ENCODE measurements around the gene TMEM44.
"Not testable (repeated sequence)": the region's sequence is repeated elsewhere in the genome, so short reads cannot be mapped to it uniquely, and the experiment has no call there.

TMEM44 gene

GRCh38 chr3:194549853-194550252 lies 83.4 kb downstream of the TMEM44 start:
- no peak for TF ChIP-seq CTCF (IDR thresholded peaks at IDR 0.05; ENCODE audit: extremely low read depth, missing control alignments)
- DNase-seq (ENCODE audit: low spot score) = no peak

- no peak for TF ChIP-seq CTCF (IDR thresholded peaks at IDR 0.05; ENCODE audit: extremely low read depth, missing control alignments)
- no peak for DNase-seq (ENCODE audit: low spot score)
These were observed 84.6 kb downstream of the TMEM44 start for GRCh38 chr3:194548346-194549321.

- no peak for TF ChIP-seq CTCF (IDR thresholded peaks at IDR 0.05; ENCODE audit: extremely low read depth, missing control alignments)
- no peak for DNase-seq (ENCODE audit: low spot score)
These were observed 86.2 kb downstream of the TMEM44 start for GRCh38 chr3:194547042-194547441.

- not testable (repeated sequence) for DNase-seq (ENCODE audit: low spot score)
These were observed 87.7 kb downstream of the TMEM44 start for GRCh38 chr3:194545538-194545937.

- no peak for TF ChIP-seq CTCF (IDR thresholded peaks at IDR 0.05; ENCODE audit: extremely low read depth, missing control alignments)
- no peak for DNase-seq (ENCODE audit: low spot score)
These were observed 89.7 kb downstream of the TMEM44 start for GRCh38 chr3:194543550-194543949.

GRCh38 chr3:194541483-194541882 lies 91.7 kb downstream of the TMEM44 start:
- peak; percentile 31 for DNase-seq (ENCODE audit: low spot score)
- no peak for TF ChIP-seq CTCF (IDR thresholded peaks at IDR 0.05; ENCODE audit: extremely low read depth, missing control alignments)

GRCh38 chr3:194540274-194540905 lies 92.8 kb downstream of the TMEM44 start:
- TF ChIP-seq CTCF (IDR thresholded peaks at IDR 0.05; ENCODE audit: extremely low read depth, missing control alignments) = no peak

More at GRCh38 chr3:194540274-194540905, 92.8 kb downstream of the TMEM44 start:
- DNase-seq (ENCODE audit: low spot score) = no peak

All from GM20000 (cell line).